Omental fat pad (tissue), 4 donors: ENCODE data around the gene HES1. TPM values are rescaled to one million over a fixed set of nuclear protein-coding genes. Genes with fewer than 3 reads are reported as not detected.

Source experiments
- ATAC-seq: fragments of 150-250 bp; one replicate; pipeline ENCODE4 v1.9.1; 2016; ENCODE audit warnings: mild to moderate bottlenecking, moderate library complexity; ENCODE audit not compliant: low FRiP score
- DNase-seq: peaks from one replicate; pipeline ENCODE4 v3.0.0-alpha.2; 2019; ENCODE audit warnings: low spot score
- total RNA-seq, 4 donors: library from RNA; depleted of rRNA; stranded (reverse); fragments of >200 nt; gene quantifications; one replicate each; pipeline ENCODE4 v1.1.0, GENCODE V29; 2016
- TF ChIP-seq, protein P1 (sequence below), 3 donors: fragments of 450-650 bp; IDR thresholded peaks; one replicate each; pipeline ENCODE4 v1.5.1; 2016 to 2017; ENCODE audit warnings: antibody characterized with exemption in 3 of 3, mild to moderate bottlenecking in 3 of 3, moderate library complexity in 2 of 3

Gene HES1
- total RNA-seq, 4 donors from 2014 or later: 8.3 to 23.9 (median 12.7) TPM

DNA sequence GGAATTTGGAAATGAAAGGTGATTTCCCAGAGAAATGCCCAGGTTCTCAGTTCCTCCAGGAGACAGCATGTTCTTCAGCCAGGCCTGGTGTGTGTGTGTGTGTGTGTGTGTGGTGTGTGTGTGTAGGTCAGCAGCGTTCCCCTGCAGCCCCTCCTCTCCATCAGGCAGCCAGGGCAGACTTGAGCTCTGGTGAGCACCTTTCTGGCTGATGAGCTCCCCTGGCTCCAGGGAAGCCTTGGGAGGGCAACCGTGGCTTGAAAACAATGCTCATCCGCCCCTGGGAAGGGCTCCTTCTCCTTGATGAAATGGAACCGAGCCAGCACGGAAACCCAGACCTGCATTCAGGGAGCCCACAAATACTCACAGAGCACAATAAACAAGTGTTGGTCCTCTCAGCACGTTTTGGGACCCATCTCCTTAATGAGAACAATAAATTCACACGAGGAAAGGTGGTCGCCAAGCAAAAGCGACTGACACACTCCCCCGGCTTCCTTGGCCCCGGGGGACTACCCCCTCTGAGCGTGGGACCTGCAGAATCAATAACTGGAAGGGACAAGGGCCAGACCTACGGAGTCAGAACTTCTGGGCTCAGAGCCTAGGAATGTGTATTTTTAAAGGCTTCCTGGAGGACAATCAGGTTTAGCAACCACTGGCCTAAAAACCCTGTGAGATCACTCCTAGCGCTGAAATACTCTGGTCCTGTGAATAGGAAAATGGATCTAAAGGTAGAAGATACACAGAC lies 38.6 kb upstream of the HES1 start:
- peak; percentile 63 for ATAC-seq
- TF ChIP-seq, protein P1, sequence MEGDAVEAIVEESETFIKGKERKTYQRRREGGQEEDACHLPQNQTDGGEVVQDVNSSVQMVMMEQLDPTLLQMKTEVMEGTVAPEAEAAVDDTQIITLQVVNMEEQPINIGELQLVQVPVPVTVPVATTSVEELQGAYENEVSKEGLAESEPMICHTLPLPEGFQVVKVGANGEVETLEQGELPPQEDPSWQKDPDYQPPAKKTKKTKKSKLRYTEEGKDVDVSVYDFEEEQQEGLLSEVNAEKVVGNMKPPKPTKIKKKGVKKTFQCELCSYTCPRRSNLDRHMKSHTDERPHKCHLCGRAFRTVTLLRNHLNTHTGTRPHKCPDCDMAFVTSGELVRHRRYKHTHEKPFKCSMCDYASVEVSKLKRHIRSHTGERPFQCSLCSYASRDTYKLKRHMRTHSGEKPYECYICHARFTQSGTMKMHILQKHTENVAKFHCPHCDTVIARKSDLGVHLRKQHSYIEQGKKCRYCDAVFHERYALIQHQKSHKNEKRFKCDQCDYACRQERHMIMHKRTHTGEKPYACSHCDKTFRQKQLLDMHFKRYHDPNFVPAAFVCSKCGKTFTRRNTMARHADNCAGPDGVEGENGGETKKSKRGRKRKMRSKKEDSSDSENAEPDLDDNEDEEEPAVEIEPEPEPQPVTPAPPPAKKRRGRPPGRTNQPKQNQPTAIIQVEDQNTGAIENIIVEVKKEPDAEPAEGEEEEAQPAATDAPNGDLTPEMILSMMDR (IDR thresholded peaks at IDR 0.05): no peak
- DNase-seq: no peak

DNA sequence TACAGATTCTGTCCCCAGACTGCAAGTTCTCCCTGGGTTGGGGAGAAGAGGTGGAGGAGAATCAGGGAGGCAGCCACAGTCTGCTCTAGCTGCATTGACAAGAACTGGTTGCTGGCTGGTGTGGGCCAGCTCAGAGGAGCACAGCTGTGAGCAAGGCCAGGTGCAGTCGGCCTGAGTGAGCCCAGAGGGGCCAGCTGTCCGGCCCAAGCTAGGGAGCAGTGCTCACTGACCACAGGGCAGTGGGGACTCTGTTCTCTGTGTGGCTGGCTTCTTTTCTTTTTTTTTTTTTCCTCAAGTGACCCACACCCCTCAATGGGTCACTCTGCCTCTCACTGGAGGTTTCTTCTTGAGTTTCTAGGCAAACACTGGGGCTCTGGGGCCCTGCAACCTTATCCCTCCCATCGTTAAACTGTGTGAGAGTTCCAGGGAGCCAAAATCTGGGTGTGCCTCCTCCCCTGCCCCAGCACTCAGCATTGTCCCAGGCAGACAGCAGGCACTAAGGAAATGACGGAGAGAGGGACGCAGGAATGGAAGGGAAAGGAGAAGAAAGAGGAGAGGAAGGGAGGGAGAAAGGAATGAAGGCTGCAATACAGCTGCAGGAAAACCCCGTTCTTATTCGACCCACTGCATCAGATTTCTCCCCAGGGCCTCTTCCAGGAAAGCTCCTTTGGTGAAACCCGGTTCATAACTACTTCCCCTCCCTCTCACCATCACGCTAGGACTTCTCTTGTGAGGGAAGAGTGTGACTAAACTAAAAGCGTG lies 37.7 kb upstream of the HES1 start:
- no peak for ATAC-seq
- no peak for DNase-seq
- TF ChIP-seq, protein P1 (IDR thresholded peaks at IDR 0.05): no peak

DNA sequence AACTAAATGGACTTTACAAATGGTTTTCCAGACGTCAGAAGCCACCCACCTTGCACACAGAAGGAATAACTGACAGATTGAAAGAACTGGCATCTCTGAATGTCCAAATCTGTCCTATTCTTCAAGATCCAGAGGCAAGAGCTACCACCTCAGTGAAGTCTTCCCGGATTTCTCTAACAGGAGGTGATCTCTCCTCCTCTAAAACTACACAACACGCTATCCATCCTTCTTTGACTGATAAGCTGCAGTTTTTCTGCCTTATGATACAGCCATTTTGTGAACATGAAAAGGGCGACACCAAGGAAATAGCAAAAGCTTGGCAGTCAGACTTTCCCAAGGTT lies 37.1 kb upstream of the HES1 start:
- TF ChIP-seq, protein P1 (IDR thresholded peaks at IDR 0.05): no peak
- no peak for ATAC-seq
- DNase-seq: no peak

DNA sequence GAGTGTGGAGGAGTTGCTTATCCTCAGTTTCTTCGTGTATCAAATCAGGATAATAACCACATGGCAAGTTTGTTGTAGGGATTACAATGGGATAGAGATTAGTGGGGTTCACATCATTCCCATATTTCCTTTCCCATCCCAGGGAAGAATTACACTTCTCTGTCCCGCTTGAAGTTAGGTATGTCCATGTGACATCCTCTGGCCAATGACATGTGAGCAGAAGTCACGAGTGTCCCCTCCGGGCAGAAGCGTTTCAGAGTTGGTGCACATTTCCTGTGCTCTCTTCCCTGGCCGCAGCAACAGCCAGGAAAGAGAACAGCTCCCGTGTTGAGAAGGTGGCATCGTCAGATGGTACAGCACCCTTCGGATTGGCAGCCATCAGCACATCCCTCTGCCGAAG lies 36.7 kb upstream of the HES1 start:
- DNase-seq (no peak), ATAC-seq (no peak)
- TF ChIP-seq, protein P1 (IDR thresholded peaks at IDR 0.05): no peak

DNA sequence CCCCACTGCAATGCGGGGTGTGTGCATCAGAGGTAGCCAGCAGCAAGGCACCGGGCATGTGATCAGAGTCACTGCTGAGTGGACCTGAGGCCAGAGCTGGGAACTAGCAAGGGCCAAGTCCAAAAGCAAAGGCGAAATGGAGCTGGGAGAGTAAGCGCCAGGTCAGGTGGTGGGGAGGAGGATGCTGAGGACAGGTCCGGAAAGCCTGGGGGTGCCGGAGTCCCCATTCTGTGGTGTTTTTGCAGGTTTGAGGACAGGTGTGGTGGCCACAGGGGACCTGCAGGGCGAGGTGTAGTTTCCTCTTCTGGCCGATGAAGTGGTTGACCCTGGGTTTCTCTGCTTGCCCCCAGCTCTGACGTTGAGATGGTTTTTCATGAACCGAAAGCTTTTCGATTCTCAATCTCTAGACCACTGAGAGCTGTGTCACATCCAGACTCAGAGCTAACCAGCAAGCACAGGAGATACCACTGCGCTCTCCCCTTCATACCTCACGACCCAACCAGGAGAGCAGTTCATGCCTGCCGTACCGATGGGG lies 35.0 kb upstream of the HES1 start:
- TF ChIP-seq, protein P1 (IDR thresholded peaks at IDR 0.05): no peak
- DNase-seq (no peak), ATAC-seq (no peak)

DNA sequence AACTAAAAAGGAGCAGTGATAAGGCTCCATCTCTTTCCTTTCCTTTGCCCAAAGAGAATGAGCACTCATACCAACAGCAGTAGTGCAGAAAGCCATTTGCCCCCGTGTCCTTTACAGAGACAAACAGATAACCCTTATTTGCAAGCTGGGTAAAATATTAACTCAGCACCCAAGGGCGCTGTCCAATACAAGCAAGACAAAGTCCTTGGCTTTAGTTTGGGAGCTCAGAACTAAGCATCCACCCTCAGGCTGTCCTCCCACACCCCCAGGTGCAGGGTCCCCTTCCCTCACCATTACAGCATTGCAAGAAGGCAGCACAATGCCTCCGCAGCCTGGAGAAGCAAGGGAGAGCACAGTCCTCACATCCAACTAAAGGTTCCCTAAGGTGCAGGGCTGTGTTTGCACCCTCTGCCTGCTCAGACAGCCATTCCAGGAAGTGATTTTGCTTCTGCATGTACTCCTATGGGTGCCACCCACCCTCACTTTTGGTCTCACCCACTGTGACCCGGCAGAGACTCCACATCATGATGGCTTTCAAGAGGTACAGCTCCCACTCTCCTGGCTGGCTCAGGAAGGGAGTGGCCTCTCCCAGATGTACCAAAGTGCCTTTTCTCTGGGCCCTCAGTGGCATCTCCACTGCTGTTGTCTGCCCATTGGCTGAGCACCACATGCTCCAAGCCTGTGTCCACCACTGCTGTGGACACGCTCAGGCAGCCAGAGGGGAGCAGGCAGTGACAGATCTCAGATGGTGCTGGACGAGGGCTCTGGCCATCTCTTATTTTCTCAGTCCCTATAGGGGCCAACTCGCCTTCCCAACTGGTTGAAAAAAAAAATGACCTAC lies 34.1 kb upstream of the HES1 start:
- no peak for ATAC-seq
- no peak for DNase-seq
- TF ChIP-seq, protein P1 (IDR thresholded peaks at IDR 0.05): no peak
